Cerebellar cortex (tissue), 1 donor: ENCODE data around the gene LYSMD1.

Experiments
- DNase-seq: peaks from one replicate; pipeline ENCODE4 v3.0.0-alpha.2; 2015; ENCODE audit warnings: low spot score

The LYSMD1 gene

DNA sequence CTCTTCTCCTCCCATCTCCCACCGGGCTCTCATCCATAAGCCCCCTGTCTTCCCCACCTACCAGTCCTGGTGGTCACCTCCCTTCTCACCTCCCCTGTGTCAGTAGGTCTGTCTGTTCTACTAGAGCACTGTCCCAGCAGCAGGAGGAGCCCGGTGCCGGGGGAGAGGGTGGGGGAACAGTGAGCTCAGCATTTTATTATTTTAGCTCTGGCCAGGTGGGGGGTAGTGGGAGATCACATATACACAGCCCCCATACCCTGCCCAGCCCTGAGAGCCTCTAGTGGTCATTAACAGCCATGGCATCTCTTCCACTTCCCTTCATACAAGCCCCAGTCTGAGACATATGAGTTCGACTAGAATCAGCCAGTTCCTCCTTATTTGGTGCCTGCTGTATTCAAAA, 10.2 kb upstream of the LYSMD1 start, which contains the start of gene TMOD4:
TSS of gene TMOD4 (minus strand) at position 119 of the 400 bp plus-strand sequence. CDS start 1,106 bp downstream, outside the sequence.
- DNase-seq = no peak

GRCh38 chr1:151175041-151175741, 9.5 kb upstream of the LYSMD1 start:
- DNase-seq = no peak

DNA sequence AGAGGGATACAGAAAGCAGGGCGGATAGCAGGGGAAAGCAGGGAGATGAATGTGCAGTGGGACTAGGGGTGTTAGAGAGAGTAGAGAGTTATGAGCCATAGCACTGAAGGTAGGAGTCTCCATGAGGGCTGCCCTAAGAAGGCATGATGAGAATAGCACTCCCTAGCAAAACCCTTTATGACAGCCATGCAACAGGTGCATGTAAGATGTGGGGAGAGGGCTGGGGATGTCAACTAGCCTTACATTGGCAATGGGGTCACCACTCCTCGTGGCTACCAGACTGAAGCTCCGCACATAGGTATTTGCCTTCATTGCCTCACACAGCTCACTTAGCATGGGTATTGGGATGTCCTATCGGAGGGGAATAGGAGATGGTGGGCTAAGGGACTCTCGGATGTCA, 5.5 kb upstream of the LYSMD1 start:
- no peak for DNase-seq

- no peak for DNase-seq
Measured at GRCh38 chr1:151167116-151167515, 1.4 kb upstream of the LYSMD1 start.

- DNase-seq = peak; percentile 21
Measured at GRCh38 chr1:151166505-151166956, 829 bp upstream of the LYSMD1 start.

GRCh38 chr1:151165281-151165737, 393 bp downstream of the LYSMD1 start:
- DNase-seq = peak; percentile 70

DNA sequence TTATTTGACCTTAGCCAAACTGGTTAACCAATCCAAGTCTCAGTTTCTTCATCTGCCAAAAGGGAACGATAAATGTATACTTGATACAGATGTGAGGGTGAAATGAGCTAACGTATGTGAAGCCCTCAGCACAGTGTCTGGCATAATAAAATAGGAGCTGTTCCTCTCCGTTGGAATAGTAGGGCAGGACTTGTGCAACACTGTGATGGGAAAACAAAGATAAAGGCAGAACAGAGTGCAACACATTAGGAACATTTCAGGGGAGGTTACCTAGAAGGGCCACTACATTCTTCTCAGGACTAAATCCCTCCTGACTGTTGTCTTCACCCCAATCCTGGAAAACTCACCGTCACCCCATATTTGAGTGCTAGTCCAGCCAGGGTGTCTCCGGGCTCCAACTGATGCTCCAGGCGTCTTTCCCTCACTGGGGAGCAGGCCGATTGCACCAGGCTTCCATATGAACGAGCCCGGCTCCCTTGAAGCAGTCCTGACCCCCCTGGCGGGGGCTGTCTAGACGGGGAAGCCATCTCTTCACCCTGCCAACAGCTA, 896 bp downstream of the LYSMD1 start:
- no peak for DNase-seq

GRCh38 chr1:151159373-151159772, 6.3 kb downstream of the LYSMD1 start:
- DNase-seq = no peak

- no peak for DNase-seq
Measured at GRCh38 chr1:151158751-151159251, 6.9 kb downstream of the LYSMD1 start.

DNA sequence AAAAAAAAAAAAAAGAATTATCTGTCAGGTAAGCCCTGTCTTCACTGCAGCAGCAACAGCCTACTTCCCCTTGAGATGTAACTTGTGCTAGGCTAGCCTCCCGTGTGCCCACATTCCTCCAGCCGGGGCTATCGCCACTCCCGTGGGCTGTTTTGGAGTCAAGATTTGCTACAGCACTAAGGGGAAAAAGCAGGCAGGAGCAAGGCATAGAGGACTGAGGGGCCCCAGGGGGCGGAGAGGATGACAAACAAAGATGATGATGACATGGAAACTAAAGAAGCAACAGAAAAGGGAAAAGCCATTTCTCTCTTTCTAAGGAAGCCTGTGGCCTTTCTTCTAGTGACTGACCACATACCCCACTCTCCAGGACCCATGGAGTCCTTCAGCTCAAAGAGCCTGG, 7.4 kb downstream of the LYSMD1 start:
- no peak for DNase-seq

DNA sequence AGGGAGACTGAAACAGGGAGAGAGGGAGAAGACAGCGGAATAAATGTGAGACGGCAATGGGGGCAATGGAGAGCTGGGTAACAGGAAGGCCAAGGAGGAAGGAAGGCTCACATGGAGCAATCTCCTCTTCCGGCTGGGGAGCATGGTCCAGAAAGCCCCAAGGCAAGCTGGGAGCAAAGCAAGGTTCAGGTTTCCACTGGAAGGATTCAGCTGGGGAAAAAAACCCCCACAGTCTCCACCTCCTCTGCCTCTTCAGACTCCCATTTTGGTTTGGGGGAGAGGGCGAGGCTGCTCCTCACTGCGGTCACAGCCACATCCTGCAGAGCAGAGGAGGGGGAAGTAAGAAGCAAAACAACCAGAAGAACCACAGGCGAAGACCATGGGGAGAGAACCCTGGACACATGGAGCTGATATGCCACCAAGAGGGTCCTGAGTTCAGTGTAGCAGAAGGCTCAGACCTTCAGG, 8.6 kb downstream of the LYSMD1 start:
- DNase-seq = no peak

DNA sequence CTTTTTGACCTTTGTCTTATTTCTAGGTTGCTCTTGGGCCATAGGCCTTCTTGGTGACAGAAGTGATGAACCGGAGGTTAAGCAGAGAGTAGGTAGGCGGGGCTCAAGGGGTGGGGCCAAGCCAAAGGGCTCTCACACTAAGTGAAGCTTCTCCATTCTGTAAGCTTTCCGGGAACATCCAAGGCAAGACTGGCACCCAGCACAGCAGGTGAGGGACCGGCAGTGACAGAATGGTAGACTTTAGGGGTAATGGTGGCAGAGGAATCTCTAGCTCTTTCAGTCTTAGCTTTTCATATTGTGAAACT, 9.2 kb downstream of the LYSMD1 start, which contains the start of gene TNFAIP8L2:
TSS of gene TNFAIP8L2 (plus strand) at position 135 of the 305 bp plus-strand sequence. CDS start 2,049 bp downstream, outside the sequence.
- DNase-seq = no peak

DNA sequence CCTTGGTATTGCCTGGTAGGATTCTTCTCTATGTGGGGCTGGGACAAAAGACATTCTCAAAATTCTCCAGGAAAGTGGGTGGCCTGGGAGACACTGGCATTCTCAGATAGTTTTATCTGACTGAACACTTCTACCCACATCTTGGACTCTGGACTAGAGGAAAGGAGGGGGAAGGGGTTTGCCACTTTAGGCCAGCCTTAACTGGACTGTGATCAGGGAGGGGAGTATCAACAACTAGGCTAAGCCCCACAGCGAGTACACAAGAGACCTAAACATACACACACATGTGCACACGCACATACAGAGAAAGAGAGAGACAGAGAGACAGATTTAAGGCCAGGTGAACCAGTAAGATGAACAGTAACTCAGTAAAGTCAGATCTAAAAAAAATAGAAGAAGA, 18.0 kb downstream of the LYSMD1 start:
- no peak for DNase-seq

- DNase-seq = peak; percentile 53
Measured at GRCh38 chr1:151147132-151147503, 18.6 kb downstream of the LYSMD1 start.

GRCh38 chr1:151146412-151147131, 19.1 kb downstream of the LYSMD1 start, which contains the start of gene SEMA6C:
Gene SEMA6C, minus strand, starts transcription at chr1:151146631. Its CDS starts 4,010 bp downstream, at chr1:151142621.
- peak; percentile 98 for DNase-seq

DNA sequence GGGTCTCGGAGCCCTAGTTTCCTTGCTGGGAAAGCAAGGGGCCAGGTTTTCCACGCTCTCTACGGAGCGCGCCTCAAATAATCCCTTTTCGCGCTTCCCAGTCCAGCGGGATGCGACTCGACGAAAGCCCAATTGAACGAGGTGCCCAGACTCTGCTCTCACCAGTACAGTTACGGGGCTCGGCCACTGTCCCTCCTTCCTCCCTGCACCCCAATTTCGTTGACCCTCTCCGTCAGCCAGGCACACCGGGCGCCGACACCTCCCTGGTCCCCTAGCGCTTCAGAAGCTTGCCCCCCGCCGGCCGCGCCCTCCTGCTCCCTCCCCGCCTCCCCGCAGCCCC, 19.7 kb downstream of the LYSMD1 start:
- DNase-seq = no peak

DNA sequence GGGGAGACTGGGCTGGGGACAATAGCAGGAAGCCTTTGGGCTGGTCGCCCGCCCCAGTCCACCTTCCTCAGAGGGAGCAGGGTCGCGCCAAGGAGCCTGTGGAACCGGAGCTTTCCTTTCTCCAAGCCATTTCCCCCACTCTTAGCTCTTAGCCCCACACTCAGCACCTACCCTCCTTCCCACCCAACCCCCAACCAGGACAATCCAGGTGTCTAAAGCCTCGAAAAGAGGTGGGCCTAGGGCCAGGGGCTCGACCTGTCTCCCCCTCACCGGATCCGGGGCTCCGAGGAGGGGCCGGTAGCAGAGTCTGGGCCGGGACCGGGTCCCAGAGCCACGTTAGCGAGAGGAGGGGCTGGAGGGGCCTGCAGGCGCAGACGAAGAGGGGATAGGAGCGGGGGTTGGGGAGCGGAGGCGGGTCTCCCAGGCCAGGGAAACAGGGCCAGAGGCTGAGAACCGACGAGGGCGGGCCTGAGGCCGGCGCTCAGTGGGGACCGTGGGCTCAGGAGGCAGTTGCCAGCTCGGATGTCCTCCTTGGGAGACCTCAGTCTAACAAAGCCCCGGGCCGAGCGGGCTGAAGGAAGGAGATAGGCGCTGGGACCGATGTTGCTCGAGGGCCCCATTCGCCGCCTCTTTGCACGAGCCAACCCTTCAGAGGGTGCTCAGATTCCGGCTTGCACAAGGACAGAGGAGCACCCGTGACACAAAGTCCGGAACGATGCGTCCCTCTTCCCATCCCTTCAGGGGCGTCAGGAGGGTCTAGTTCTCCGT, 20.2 kb downstream of the LYSMD1 start:
- DNase-seq = peak; percentile 39

DNA sequence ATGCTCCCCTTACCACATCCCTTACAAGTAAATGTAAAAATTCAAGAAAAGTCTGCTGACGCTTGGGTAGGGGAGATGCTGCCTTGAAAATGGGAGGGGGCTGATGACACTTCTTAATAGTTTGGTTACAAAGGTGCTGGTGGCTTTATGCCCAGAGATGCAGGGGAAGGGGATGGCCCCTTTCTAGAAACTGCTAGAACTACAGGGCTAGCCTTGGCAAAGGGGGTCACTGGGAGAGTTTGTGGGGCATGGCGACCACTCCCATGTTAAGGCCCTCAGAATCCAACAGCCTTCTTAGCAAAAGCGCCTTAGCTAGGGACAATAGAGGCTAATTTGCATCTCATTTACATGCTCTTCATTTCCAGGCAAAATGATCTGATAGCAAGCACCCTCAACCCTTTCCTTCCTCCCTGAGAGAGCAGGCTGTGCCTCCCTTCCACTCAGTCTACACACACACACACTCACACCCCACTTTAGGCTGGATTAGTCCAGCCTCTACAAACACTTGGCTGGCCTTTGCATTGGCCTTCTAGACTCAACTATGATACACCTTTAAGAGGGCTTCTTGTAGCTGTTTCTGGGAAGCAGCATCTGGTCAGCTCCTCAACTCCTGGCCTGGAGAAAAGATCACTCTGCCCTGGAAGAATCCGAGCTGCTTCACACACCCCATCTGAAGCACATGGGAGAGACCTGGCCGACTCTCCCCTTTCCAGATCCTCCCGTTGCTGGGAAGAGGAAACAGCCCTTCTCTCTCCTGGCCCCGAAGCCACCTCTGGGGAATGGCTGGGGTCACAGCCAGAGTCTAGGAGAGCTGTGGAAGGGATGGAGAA, 21.0 kb downstream of the LYSMD1 start:
- DNase-seq = peak; percentile 40

- no peak for DNase-seq
Measured at GRCh38 chr1:151143986-151144385, 21.7 kb downstream of the LYSMD1 start.

DNA sequence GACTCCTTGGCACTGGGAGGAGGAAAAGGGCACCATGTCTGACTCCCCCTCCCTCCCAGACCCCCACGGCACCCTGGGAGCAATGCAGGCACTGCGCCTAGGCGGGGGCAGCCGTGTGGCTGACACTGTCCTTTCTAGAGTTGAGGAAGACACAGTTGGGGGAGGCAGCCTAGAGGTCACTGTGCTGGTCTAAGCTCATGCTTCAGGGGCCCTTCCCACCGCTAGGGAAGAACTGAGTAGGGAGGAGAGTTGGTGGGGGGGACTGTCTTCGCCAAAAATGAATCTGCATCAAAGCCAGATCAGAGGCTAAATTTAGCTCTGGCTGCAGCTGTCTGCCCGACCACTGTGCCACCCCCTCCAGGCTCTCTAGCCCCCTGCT, 22.7 kb downstream of the LYSMD1 start:
- DNase-seq = no peak

GRCh38 chr1:151142411-151143056, 23.2 kb downstream of the LYSMD1 start:
- DNase-seq = no peak
